IMR-90 (cell line): ENCODE measurements around the gene GABBR1.

Source experiments
- BHLHE40 ChIP-seq: fragments of 150-350 bp; IDR thresholded peaks from 2 replicates; pipeline ENCODE4 v1.6.1; 2016; ENCODE audit warnings: mild to moderate bottlenecking, low read depth, low read length
- CEBPB ChIP-seq: IDR thresholded peaks from 2 replicates; pipeline ENCODE4 v1.6.1; 2012; ENCODE audit warnings: low read depth, low read length, improper control_type of control experiment
- CHD1 ChIP-seq: IDR thresholded peaks from 2 replicates; pipeline ENCODE4 v1.6.1; 2012; ENCODE audit warnings: low read depth, low read length, improper control_type of control experiment
- CTCF ChIP-seq: conservative IDR thresholded peaks from 2 replicates; pipeline ENCODE4 v1.5.1; 2012; ENCODE audit warnings: mild to moderate bottlenecking, low read depth, low read length, improper control_type of control experiment
- ELK1 ChIP-seq: fragments of 150-350 bp; IDR thresholded peaks from 2 replicates; pipeline ENCODE4 v1.6.1; 2016; ENCODE audit warnings: low read depth, mild to moderate bottlenecking, low read length, moderate library complexity, borderline replicate concordance
- FOS ChIP-seq: fragments of 150-350 bp; IDR thresholded peaks from 2 replicates; pipeline ENCODE4 v1.6.1; 2016; ENCODE audit warnings: low read depth, low read length
- MAFK ChIP-seq: IDR thresholded peaks from 2 replicates; pipeline ENCODE4 v1.6.1; 2012; ENCODE audit warnings: low read depth, low read length, improper control_type of control experiment
- MXI1 ChIP-seq: IDR thresholded peaks from 2 replicates; pipeline ENCODE4 v1.6.1; 2012; ENCODE audit warnings: low read depth, mild to moderate bottlenecking, low read length, moderate library complexity, borderline replicate concordance
- POLR2A ChIP-seq: IDR thresholded peaks from 2 replicates; pipeline ENCODE4 v1.6.1; 2012; ENCODE audit warnings: mild to moderate bottlenecking, low read depth, low read length
- RAD21 ChIP-seq: IDR thresholded peaks from 2 replicates; pipeline ENCODE4 v1.6.1; 2012; ENCODE audit warnings: low read length, improper control_type of control experiment
- RFX5 ChIP-seq: IDR thresholded peaks from 2 replicates; pipeline ENCODE4 v1.8.0; 2012; ENCODE audit warnings: low read depth, mild to moderate bottlenecking, low read length, moderate library complexity
- SMC3 ChIP-seq: fragments of 150-350 bp; IDR thresholded peaks from 2 replicates; pipeline ENCODE4 v1.6.1; 2016; ENCODE audit warnings: low read depth, mild to moderate bottlenecking, antibody characterized with exemption, low read length, moderate library complexity
- USF2 ChIP-seq: fragments of 150-350 bp; IDR thresholded peaks from 2 replicates; pipeline ENCODE4 v1.6.1; 2017; ENCODE audit warnings: mild to moderate bottlenecking, antibody characterized with exemption, low read length, low read depth

- TF ChIP-seq CTCF (no peak), POLR2A (no peak), BHLHE40 (no peak), FOS (no peak), USF2 (no peak), RAD21 (no peak), RFX5 (no peak), MXI1 (no peak), MAFK (no peak), ELK1 (no peak), CEBPB (no peak), SMC3 (no peak), CHD1 (no peak)
These were observed 537 bp upstream of the GABBR1 start for GRCh38 chr6:29633534-29633905.
